Germinal center (tissue), 1 donor: Measurements from ENCODE around the gene MAMDC4.
"Not testable (repeated sequence)": the region's sequence is repeated elsewhere in the genome, so short reads cannot be mapped to it uniquely, and the experiment has no call there.

Experiments
- DNase-seq: peaks from one replicate; pipeline ENCODE4 v3.0.0; 2012; ENCODE audit warnings: mixed read lengths, low spot score

The MAMDC4 gene

DNA sequence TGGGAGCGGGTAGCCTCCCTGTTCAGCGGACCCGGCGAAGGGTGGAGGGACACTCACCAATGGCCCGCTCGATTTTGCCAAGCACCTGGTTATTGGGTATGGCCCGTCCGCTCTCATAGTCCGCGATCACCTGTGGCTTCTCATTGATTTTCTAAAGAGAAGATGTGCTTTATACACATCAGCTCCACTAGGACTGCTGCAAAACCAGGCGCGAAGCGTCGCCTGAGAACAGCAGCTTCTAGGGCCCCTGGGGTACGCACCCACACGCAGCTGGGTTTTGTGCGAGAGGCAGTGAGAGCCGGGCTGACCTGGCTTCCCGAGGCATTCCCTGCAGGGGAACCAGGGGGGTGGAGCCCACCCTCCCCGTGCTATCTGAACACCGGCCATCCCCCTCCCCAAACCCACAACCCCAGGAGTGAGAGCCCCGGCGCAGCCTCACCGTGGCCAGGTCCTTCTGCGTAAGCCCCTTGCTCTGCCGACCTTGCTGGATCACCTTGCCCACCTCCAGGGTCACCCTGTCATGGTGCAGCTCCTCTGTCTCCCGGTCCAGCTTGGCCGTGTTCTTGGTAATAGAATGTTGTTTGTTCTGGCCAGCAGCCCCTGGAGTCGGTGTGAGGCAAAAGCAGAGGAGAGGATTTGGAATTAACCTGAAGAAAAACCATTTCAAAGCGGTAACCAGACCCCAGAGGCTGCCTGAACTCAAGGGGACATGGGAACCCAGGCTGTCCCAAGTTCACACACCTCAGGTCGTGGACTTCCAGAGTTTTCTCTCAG lies 10.9 kb downstream of the MAMDC4 start:
- DNase-seq, result no peak

DNA sequence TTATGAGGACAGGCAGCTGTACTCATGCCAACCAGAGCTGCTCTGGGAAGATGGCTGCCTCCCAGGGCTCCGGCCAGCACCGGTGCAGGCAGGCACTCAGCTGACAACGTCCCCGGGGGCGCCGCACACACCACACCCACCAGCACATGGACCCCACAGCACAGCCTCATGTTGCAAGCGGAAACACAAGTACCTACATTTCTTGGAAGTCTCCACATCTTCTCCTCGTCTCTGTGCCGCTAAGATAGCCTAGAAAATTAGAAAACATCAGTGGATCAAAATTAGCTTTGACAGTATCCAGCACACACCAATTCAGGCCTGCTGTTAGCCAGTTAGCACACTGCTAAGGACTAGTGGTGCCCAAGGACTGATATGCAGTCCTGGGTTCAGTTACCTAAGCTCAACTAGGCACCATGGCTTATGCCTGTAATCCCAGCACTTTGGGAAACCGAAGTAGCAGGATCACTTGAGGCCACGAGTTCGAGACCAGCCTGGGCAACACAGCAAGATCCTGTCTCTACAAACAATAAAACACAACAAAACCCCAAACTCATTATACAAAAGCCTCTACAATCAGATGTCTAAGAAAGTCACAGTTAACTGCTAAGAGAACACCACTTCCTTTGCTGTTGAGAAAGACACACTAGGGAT lies 11.6 kb downstream of the MAMDC4 start:
- no peak for DNase-seq

DNA sequence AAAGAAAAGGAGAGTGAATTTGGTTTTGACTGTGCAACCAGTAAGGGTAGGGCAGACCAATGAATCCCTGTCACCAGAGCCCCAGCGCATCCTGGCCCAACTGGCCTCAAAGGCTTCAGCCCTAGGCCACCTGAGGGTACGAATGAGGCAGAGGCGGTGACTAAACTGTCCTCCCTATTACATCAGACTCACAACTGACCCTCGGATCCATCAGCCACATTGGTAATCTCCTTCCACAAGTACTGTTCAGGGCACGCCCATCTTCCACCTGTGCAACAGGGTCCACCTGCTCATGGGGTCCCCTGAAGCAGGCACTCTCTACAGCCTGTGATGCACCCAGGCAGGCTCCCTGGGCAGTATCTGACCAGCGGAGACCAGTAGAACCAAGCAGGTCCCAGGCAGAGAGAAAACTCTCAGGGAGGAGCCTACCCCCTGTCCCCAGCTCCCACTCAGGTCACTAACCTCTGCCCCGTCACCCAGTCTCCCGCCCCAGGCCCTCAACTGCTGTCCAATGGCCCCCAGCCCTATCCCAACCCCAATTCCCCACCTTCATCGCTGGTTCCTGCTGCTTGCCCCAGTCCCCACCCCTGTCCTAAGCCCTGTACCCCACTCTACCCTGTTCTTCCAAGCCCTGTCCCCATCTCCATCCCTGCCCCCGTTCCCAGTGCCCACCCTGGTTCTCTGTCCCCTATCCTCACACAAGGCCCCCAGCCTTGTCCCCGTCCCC lies 13.1 kb downstream of the MAMDC4 start:
- DNase-seq, result no peak

DNA sequence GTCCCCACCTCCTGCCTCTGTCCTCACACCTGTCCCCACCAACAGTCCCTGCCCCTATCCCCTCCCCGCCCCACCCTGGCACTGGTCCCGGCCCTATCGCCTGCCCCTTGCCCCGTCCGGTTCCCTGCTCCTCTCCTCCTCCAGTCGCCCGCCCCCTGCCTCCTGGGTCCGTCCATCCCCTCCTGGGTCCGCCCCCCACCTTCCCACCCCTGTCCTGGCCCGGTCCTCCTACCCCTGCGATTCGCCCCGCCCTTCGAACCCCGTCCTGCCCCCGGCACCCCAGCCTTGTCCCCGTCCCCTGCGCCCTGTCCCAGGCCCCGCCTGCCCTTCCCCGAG lies 13.6 kb downstream of the MAMDC4 start:
- DNase-seq, result peak; percentile 23

DNA sequence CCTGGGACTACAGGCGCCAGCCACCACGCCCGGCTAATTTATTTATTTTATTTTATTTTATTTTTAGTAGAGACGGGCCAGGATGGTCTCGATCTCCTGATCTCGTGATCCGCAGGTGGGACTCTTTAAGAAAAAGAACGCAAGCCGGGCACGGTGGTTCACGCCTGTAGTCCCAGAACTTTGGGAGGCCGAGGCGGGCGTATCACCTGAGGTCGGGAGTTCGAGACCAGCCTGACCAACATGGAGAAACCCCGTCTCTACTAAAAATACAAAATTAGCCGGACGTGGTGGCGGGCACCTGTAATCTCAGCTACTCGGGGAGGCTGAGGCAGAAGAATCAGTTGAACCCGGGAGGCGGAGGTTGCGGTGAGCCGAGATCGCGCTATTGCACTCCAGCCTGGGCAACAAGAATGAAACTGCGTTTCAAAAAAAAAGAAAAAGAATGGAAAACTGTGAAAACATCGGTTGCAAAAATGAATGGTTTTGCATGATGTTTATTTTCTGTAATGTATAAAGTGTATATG lies 14.8 kb downstream of the MAMDC4 start:
- not testable (repeated sequence) for DNase-seq

DNA sequence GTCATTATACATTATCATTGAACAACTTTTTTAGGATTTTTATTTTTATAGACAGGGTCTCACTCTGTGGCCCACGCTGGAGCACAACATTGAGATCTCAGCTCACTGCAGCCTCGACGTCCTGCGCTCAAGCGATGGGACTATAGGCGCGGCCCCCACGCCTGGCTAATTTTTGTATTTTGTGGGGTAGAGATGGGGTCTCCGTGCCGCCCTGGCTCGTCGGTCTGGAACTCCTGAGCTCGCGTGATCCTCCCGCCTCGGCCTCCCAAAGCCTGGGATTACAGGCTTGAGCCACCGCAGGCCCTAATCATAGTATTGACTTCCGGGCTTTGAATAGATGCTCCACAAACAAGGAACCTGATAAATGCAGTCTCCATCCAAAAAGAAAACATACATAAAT lies 15.3 kb downstream of the MAMDC4 start:
- no peak for DNase-seq

DNA sequence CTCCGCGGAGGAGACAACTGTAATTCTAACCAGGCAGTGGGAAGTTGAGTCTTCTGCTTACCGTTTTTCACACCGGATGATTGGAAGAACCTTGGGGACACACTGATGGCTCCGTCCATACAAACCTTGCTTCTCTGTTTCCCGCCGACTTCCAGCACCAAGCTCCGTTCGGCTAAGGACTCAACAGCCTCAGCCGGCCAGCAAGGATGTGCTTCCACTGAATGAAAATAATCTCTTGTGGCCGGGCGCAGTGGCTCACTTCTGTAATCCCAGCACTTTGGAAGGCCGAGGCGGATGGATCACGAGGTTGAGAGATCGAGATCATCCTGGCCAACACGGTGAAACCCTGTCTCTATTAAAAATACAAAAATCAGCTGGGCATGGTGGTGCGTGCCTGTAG lies 15.8 kb downstream of the MAMDC4 start:
- no peak for DNase-seq

DNA sequence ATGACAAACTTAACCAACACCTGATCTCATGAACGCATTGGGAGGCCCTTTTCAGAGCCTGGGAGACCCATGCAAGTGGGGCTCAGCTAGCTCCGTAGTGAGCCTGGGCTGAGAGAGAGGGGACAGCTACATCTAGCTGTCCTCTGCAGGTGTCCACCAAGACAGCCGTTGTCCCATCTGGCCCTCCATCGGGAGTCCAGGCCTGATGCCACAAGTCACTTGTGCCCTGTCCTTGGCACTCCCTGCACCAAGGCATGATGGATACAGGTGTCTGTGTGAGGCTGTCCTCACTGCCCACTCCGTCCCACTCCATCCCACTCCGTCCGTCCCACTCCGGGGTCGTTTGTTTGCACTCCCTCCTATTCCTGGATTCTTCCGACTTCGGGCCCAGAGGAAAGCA lies 16.5 kb downstream of the MAMDC4 start:
- no peak for DNase-seq

DNA sequence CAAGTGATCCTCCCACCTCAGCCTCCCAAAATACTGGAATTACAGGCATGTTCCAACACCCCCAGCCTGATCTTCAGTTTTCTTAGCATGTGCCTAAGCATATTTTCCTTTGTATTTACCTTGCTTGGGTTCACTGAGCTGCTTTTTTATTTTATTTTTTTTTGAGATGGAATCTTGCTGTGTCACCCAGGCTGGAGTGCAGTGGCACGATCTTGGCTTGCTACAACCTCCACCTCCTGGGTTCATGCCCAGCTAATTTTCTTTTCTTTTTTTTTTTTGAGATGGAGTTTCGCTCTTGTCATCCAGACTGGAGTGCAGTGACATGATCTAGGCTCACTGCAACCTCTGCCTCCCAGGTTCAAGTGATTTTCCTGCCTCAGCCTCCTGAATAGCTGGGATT lies 17.5 kb downstream of the MAMDC4 start:
- not testable (repeated sequence) for DNase-seq

DNA sequence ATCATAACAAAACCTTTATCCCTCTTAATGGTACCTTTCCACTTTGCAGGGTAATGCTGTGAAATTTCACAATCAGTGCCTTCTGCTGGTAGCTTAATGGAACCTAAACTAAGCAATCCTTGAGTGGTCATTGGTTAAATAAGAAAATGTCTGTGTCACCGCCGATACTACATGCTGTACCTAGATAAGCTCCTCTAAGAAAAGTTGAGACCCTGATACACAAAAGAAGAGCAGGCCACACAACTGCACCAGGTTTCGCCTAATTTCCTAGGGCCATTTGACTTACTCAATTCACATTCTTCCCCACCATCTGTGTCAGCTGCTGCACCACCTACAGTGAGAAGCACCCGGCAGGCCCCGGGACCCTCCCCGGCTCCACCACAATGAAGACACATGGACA lies 23.0 kb downstream of the MAMDC4 start:
- DNase-seq, result no peak

DNA sequence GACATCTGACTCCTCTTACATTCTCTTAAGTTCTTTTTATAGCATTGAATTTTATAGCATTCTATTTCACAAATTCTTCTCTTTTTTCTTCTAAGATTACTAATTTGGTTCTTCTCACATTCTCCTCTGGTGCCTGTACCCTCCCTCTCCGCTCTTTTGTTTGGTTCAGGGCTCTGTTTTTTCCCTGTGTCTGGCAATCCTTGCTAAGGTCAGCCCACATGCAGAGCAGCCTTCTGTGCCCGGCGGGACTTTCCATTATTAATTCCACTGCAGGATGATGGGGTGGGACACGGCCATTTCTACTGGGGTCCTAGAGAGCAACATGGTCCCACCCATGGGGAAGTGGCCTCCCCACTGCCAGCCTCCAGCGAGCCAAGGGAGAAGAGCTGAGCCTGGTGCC lies 24.3 kb downstream of the MAMDC4 start:
- DNase-seq, result no peak

DNA sequence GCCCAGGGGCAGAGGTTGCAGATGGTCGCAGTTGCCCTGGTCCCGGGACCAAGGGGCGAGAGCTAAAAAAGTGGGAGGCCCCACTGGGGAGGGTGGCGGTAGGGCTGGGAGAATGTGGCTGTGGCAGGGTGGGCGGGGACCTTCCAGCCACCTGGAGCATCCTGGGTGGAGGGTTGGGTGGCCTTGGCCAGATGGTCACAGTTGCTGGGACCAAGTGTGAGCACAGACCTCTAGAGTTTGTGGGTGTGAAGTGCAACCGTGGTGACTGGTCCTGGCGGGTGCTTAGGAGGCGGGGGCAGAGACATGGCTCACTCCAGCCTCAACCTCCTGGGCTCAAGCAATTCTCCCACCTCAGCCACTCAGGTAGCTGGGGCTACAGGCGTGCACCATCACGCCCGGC lies 28.5 kb downstream of the MAMDC4 start:
- no peak for DNase-seq

DNA sequence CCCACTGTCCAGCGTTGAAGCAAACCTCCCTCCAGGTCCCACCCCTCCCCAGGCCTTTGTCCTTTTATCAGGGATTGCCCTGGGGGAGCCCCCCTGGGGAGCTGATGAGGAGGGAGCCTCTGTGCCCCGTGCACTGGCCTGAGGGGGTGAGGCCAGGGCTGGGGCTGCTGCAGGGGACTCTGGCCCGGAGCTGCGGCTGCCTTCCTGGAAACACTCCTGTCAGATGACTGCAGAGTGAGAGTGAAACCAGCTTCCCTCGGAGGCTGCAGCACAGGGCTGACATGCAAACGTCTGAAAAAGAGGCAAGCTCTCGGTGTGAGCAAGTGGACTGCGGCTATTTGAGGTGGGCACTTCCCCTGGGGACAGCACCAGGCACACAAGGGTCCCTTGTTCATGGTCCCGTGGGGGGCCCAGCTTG lies 29.6 kb downstream of the MAMDC4 start:
- peak; percentile 31 for DNase-seq

DNA sequence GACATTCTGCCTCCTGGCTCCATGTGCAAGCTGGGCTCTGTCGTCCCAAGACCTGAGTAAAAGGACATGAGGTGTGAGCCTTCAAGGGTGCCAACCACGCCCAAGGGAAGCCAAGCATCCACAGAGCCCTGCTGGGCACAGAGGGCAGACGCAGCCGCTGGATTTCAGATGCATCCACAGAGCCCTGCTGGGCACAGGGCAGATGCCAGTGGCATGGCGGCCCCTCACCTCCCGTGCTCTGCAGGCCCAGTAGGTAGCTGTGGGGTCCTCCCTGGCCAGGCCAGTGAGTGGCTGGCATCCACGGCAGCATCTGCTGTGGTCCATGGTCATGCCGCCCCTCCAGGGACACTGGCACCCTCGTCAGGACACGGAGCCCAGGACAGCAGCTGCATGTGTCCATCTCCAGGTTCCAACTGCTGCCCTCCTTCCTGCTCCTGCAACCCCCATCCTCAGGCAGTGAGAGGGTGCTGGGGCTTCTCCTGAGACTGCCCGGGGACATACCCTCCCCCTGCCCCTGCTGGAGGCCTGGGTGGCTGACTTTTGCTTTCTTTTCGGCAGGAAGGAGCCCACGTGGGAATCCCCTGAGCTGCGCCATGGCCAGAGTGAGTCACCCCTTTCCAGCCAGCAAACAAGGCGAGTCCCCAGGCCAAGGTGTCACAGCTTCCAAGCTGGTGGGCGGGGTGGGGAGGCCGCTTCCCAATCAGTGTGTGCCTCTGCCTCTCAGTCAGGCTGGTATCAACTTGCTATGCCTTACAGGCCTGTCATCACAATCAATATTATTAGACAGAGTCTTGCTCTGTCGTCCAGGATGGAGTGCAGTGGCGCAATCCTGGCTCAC lies 30.2 kb downstream of the MAMDC4 start:
- DNase-seq, result peak; percentile 49

DNA sequence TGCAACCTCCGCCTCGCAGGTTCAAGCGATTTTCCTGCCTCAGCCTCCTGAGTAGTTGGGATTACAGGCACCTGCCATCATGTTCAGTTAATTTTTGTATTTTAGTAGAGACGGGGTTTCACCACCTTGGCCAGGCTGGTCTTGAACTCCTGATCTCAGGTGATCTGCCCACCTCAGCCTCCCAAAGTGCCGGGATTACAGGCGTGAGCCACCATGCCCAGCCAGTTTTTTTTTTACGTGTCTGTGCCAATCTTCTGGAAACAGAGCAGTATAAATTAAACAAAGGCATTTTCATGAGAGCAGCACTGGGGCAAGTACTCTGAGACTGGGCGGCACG lies 30.8 kb downstream of the MAMDC4 start:
- DNase-seq, result not testable (repeated sequence)

DNA sequence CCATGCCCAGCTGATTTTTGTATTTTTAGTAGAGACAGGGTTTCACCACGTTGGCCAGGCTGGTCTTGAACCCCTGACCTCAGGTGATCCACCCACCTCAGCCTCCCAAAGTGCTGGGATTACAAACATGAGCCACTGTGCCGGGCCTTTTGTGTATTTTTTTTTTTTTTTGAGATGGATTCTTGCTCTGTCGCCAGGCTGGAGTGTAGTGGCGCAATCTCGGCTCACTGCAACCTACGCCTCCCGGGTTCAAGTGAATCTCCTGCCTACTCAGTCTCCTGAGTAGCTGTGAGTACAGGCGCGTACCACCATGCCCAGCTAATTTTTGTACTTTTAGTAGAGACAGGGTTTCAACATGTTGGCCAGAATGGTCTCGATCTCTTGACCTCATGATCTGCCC lies 31.5 kb downstream of the MAMDC4 start:
- DNase-seq, result not testable (repeated sequence)

DNA sequence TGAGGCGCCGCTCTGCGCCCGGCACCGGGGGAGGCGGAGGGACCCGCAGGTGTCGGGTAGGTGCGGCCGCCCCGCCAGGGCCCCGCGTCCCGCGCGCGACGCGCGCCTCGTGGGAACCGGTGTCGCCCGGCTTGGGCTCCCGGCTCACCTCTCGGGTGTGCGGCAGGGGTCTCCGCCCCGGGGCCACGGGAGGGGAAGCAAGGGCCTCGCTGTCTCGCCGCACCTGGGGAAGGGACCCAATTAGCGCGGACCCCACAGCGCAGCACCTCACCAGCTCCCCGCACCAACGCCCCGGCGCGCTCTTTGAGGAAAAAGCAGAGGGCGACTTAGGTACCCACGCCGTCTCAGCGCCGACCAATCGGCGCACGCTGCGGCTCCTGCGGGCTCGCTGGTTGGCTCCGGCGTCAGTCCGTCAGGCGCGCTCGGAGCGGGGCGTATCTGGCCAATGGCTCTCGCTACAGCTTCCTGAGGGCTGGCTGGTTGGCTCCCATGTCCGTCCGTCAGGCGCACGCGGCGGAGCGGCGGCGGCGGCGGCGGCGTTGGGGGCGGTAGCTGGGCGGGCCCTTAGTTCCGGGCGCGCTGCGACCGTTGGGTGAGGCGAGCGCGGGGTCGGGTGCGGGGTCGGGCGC lies 33.9 kb downstream of the MAMDC4 start, which contains the start of gene TRAF2:
Gene TRAF2 (plus strand): TSS at position 567 of the 629 bp plus-strand sequence. CDS start 12,225 bp downstream, outside the sequence.
- peak; percentile 100 for DNase-seq

DNA sequence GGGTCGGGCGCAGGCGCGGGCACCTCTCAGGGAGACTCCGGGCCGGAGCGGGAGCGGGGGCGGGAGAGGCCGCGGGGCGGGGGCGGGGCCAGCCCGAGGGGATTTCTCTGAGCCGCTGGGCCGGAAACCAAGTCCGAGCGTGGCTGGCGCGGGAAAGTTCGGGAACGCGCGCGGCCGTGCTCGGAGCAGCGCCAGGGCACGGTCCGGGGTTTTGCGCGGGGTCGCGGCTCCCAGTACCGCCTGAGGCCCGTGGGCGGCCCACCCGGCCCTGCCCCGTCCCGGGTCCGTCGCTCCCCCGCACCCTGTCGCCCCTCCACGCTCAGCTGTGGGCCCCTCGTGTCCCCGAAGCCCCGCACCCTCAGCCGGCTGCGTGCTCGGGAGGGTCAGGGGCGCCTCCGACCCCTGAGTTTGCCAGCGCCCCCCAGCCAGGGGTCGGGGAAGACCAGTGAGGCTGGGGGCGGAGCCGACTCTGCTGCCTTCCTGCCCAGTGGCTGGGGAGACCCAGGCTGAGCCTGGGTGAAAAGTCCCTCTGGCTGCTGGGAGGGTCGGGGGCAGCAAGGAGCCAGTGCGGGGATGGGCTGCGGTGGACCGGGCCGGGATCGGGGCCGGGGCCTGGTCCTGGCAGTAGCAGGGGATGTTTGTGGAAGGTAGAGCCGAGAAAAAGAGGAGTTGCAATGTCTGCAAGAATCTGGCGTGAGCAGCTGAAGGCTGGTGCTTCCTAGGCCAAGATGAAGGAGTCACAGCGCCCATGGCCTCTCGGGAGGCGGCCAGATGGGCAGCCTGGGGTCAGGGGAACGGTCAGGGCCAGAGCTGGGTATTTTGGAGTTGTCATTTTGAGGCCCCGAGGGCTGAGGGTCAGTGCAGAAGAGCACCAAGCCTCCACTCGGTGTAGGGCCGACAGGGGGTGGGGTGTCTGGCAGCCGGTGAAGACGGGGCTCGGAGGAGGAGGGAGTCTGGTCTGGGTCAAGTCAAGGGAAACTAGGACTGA lies 34.8 kb downstream of the MAMDC4 start:
- peak; percentile 87 for DNase-seq

DNA sequence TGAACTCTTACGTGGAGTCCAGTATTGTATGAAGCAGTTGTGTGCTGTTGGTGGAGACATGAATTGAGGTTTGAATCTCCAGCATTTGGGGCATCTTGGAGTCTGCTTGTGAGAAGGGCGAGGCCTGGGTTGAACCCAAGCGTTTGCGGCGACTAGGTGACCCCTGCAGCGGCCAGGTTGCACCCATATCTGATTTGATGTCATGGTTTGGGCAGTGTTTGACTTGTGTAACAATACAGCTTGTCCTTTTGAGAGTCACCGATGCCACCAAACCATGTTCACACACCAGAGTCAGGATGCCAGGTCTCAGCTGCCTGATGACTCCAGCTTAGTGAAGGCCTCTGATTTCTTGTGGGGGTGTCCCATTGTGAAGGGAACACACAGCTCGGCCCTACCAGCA lies 36.3 kb downstream of the MAMDC4 start:
- DNase-seq, result no peak

DNA sequence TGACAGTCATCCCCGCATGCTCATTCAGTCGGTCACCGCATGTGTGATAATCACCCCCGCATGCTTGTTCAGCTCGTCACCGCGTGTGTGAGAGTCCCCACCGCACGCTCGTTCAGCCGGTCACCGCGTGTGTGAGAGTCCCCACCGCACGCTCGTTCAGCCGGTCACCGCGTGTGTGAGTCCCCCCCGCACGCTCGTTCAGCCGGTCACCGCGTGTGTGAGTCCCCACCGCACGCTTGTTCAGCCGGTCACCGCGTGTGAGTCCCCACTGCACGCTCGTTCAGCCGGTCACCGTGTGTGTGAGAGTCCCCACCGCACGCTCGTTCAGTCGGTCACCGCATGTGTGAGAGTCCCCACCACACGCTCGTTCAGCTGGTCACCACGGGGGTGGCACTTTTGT lies 37.7 kb downstream of the MAMDC4 start:
- DNase-seq, result no peak
